Rectal smooth muscle tissue (tissue), 1 donor: ENCODE data around the gene FLNA.
A peak's percentile ranks its signal among the peaks of the same experiment; 100 is the strongest.

Experiments
- H3K27ac ChIP-seq: one replicate; pipeline ENCODE4 v1.7.0; 2013; ENCODE audit warnings: low read depth, low read length, inconsistent platforms
- H3K27me3 ChIP-seq: one replicate; pipeline ENCODE4 v1.7.0; 2013; ENCODE audit warnings: low read length; ENCODE audit not compliant: control insufficient read depth, insufficient read depth
- H3K36me3 ChIP-seq: one replicate; pipeline ENCODE4 v1.7.0; 2013; ENCODE audit warnings: low read length; ENCODE audit not compliant: control insufficient read depth, insufficient read depth
- H3K4me1 ChIP-seq: one replicate; pipeline ENCODE4 v1.7.0; 2013; ENCODE audit warnings: low read length; ENCODE audit not compliant: control insufficient read depth, insufficient read depth
- H3K4me3 ChIP-seq: one replicate; pipeline ENCODE4 v1.7.0; 2013; ENCODE audit warnings: low read length
- H3K9ac ChIP-seq: one replicate; pipeline ENCODE4 v1.7.0; 2013; ENCODE audit warnings: low read length

Gene FLNA

GRCh38 chrX:154358829-154359228 lies 15.6 kb downstream of the FLNA start:
- H3K27me3 ChIP-seq = no peaks in the 10 kb centered on the region
- H3K9ac ChIP-seq = no peak overlapping the region
- H3K4me3 ChIP-seq = no peak overlapping the region
- H3K4me1 ChIP-seq = peaks cover 4% of the 10 kb centered on the region
- peak overlapping the region; percentile 64 for H3K27ac ChIP-seq
- peaks cover 49% of the 10 kb centered on the region for H3K36me3 ChIP-seq

- peak overlapping the region; percentile 28 for H3K27ac ChIP-seq
- H3K9ac ChIP-seq = no peak overlapping the region
- H3K27me3 ChIP-seq = no peaks in the 10 kb centered on the region
- H3K4me3 ChIP-seq = no peak overlapping the region
- peaks cover 2% of the 10 kb centered on the region for H3K4me1 ChIP-seq
- H3K36me3 ChIP-seq = peaks cover 56% of the 10 kb centered on the region
Observed at GRCh38 chrX:154358011-154358410, 16.4 kb downstream of the FLNA start.

DNA sequence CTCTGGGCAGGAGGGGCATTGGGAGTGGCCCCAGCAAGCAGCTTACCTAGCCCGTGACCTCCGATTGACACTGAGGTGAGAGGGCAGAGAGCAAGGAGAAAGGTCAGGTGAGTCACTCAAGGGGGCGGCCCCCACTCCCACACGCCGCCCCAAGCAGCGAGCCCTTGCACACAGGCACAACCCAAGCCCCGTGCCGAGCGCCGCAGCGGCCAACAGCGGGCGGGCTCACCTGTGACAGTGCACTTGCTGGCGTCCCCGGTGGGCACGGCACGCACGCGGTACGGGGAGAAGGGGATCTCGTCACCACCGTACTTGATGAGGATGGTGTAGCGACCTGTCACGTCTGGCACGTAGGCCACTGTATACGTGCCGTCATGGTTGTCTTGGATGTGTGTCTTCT lies 17.2 kb downstream of the FLNA start:
- H3K9ac ChIP-seq = no peak overlapping the region
- peaks cover 55% of the 10 kb centered on the region for H3K36me3 ChIP-seq
- H3K27me3 ChIP-seq = no peaks in the 10 kb centered on the region
- no peaks in the 10 kb centered on the region for H3K4me1 ChIP-seq
- no peak overlapping the region for H3K4me3 ChIP-seq
- H3K27ac ChIP-seq = peak overlapping the region; percentile 72

DNA sequence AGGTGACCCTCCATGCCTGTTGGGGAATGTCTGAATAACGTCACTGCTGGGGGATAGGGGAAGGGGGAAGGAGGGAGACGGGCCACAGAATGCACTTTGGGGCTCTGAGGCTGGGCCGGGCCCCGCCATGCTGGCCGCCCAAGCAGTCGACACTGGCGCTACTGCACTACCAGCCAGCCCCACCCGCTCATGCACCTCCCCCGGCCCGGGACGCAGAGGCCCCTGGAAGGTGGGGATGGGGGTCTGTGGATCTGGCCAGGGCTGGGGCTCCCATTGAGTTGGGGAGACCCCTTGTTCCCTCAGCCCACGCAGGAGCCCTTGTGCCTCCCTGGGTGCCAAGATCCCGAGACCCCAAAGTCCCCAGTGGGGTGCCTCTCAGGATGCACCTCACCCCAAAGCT lies 17.8 kb downstream of the FLNA start:
- Histone ChIP-seq H3K9ac (no peak overlapping the region), H3K4me1 (no peaks in the 10 kb centered on the region), H3K4me3 (no peak overlapping the region), H3K36me3 (peaks cover 55% of the 10 kb centered on the region), H3K27ac (peak overlapping the region; percentile 72), H3K27me3 (no peaks in the 10 kb centered on the region)

DNA sequence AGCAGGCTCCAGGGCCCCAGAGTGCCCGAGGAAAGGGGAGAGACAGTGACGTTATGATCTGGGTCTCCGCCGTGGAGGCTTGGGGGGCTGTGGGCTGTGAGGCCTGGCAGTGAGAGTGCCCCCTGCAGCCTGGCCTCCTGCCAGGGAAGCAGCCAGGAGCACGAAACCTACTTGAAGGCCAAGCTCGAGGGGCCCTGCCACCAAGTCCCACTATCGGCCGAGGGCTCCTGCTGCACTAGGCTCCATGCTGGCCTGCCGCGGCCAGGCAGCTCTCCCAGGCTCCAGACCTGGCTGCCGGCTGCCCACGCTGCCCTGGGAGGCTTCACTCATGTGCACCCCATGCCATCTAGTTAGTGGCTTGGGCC lies 18.7 kb downstream of the FLNA start:
- peak overlapping the region; percentile 72 for H3K27ac ChIP-seq
- peaks cover 54% of the 10 kb centered on the region for H3K36me3 ChIP-seq
- no peaks in the 10 kb centered on the region for H3K4me1 ChIP-seq

DNA sequence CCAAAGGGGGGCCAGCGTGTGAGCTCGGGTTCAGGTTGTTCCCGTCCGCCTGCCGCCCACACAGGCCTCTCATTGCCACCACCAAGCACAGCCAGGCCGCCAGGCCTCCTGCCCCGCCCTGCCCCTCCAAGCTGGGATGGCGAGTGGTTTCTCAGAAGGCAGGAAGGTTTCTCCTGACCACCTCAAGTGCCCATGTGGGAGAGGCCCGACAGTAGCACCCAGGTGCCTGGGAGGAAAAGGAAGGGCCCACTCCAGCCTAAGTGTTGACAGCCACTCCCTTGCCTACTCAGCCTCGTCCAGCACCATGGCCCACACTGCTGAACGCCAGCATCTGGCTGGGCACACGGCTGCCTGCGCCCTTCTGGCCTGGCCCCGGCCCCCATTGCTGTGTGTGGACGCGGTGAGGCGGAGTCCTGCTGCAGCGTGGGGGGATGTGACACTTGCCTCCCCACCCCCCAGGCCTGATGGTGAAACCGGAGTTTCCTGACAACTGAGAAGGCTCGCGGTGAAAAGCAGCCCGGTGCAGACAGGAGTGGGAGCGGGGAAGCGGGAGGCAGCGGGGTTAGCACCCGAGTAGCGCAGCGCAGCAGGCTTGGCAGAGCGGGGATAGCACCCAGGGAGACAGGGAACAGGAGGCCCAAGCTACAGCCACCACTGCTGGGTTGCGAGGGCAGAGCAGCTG lies 19.2 kb downstream of the FLNA start:
- peaks cover 56% of the 10 kb centered on the region for H3K36me3 ChIP-seq
- H3K9ac ChIP-seq = no peak overlapping the region
- no peaks in the 10 kb centered on the region for H3K27me3 ChIP-seq
- H3K4me3 ChIP-seq = no peak overlapping the region
- H3K4me1 ChIP-seq = no peaks in the 10 kb centered on the region
- peak overlapping the region; percentile 72 for H3K27ac ChIP-seq

More for the DNA sequence above, 18.7 kb downstream of the FLNA start:
- no peak overlapping the region for H3K4me3 ChIP-seq
- no peaks in the 10 kb centered on the region for H3K27me3 ChIP-seq
- no peak overlapping the region for H3K9ac ChIP-seq

DNA sequence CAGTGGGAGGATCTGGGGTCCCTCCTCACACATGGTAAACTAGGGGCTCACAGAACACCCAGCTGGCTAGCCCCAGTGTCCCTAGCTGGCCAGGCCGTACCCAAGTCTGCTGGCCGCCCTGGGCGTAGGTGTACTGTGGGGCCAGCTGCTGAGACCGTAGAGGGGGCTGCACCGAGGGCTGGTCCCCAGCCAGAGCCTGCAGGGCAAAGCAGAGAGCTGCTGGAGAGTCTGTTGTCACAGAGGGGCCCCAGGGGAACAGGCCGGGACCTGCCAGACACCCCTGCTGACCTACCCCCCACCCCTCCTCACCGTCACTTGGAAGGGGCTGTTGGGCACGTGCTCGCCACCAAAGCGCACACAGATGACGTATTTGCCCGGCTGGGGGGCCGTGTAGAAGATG lies 19.9 kb downstream of the FLNA start:
- no peak overlapping the region for H3K4me3 ChIP-seq
- H3K27me3 ChIP-seq = no peaks in the 10 kb centered on the region
- no peaks in the 10 kb centered on the region for H3K4me1 ChIP-seq
- no peak overlapping the region for H3K9ac ChIP-seq
- peaks cover 63% of the 10 kb centered on the region for H3K36me3 ChIP-seq
- peak overlapping the region; percentile 72 for H3K27ac ChIP-seq

DNA sequence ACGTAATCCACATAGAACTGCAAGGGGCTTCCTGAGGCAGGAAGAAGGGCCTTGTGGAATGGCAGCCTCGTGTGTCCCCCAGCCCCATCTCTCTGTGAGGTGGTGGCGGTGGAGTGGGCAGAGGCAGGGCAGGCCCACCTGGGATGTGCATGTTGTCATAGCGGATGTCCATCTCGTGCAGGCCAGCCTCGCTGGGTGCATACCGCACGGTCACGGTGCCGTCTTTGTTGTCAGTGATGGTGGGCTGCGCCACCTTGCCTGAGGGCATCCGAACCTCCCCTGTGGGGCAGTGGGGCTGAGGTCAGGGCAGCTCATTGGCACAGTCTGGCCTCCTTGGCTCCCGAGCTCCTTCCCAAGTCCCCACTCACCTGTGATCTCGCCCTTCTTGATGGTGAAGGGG lies 20.4 kb downstream of the FLNA start:
- Histone ChIP-seq H3K9ac (no peak overlapping the region), H3K27ac (peak overlapping the region; percentile 74), H3K4me1 (no peaks in the 10 kb centered on the region), H3K27me3 (no peaks in the 10 kb centered on the region), H3K4me3 (no peak overlapping the region), H3K36me3 (peaks cover 62% of the 10 kb centered on the region)

DNA sequence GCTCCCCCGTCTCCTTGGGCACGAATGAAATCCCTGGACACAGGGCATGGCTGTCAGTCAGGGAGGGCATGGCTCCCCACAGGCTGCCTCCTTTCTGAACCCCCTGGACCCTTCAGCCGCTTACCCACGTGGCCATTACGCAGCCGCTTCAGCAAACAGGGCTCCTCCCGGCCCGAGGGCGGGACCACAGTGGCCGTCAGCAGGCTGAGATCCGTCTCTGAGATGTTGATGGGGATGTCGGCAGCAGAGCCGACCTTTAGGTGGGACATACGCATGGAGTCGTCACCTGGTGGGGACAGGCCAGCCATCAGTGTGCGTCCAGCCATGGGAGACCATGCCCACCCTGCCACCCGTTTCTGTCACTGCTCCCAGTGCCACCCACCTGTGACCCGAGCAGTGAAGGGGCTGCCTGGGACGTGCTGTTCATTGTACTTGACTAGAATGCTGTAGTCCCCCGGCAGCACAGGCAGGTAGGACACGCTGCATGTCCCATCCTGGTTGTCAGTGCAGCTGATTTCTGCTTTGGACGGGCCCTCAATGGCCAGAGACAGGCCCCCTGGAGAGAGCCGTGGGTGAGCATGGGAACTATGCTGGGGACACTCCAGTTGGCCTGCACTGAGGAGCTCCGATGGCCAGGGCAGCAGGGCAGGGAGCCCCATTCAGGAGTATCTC lies 21.1 kb downstream of the FLNA start:
- H3K36me3 ChIP-seq = peaks cover 55% of the 10 kb centered on the region
- H3K9ac ChIP-seq = no peak overlapping the region
- no peak overlapping the region for H3K4me3 ChIP-seq
- no peaks in the 10 kb centered on the region for H3K4me1 ChIP-seq
- no peaks in the 10 kb centered on the region for H3K27me3 ChIP-seq
- H3K27ac ChIP-seq = peak overlapping the region; percentile 74

- Histone ChIP-seq H3K4me3 (no peak overlapping the region), H3K27me3 (no peaks in the 10 kb centered on the region), H3K9ac (no peak overlapping the region), H3K27ac (peak overlapping the region; percentile 55), H3K36me3 (peaks cover 48% of the 10 kb centered on the region), H3K4me1 (no peaks in the 10 kb centered on the region)
Observed at GRCh38 chrX:154352466-154352865, 22.0 kb downstream of the FLNA start.

DNA sequence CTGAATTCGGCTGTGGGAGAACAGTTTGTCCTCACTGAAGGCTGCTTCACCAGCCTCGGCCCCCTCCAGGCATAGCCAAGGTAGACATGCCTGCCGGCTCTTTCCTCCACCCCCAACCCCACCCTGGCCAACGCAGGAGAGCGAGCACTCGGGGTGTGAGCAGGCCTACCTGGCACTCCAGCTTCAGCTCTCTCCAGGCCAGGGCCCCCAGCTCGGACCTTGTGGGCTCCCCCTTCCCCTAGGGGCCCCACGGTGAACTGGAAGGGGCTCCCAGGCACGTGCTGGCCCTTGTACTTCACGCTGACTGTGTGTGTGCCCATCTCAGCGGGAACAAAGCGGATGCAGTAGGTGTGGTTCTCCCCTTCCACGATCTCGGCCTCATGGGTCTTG lies 22.4 kb downstream of the FLNA start:
- Histone ChIP-seq H3K4me3 (no peak overlapping the region), H3K4me1 (no peaks in the 10 kb centered on the region), H3K27me3 (no peaks in the 10 kb centered on the region), H3K36me3 (peaks cover 43% of the 10 kb centered on the region), H3K27ac (peak overlapping the region; percentile 55), H3K9ac (no peak overlapping the region)

- no peak overlapping the region for H3K4me3 ChIP-seq
- no peaks in the 10 kb centered on the region for H3K27me3 ChIP-seq
- peaks cover 41% of the 10 kb centered on the region for H3K36me3 ChIP-seq
- H3K9ac ChIP-seq = no peak overlapping the region
- H3K4me1 ChIP-seq = no peaks in the 10 kb centered on the region
- peak overlapping the region; percentile 55 for H3K27ac ChIP-seq
Observed at GRCh38 chrX:154351183-154352011, 23.0 kb downstream of the FLNA start.
